ENCODE data around the gene RNF112.

RNF112 gene

DNA sequence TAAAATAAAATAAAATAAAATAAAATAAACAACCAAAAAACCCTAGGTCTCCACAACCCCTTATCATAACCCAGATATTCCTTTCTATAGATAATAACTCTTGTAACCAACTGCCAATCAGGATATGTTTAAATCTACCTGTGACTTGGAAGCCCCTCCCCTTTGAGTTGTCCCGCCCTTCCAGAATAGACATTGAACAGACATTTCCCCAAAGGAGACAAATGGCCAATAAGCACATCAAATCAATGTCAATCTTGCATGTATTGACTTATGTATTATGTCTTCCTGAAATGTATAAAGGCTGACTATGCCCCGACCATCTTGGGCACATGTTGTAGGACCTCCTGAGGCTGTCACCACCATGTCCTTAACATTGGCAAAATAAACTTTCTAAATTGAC lies 34.2 kb upstream of the RNF112 start:
- DNase-seq, result no peak

- DNase-seq, result peak; percentile 91
These were observed 33.2 kb upstream of the RNF112 start for GRCh38 chr17:19377602-19378415.

DNA sequence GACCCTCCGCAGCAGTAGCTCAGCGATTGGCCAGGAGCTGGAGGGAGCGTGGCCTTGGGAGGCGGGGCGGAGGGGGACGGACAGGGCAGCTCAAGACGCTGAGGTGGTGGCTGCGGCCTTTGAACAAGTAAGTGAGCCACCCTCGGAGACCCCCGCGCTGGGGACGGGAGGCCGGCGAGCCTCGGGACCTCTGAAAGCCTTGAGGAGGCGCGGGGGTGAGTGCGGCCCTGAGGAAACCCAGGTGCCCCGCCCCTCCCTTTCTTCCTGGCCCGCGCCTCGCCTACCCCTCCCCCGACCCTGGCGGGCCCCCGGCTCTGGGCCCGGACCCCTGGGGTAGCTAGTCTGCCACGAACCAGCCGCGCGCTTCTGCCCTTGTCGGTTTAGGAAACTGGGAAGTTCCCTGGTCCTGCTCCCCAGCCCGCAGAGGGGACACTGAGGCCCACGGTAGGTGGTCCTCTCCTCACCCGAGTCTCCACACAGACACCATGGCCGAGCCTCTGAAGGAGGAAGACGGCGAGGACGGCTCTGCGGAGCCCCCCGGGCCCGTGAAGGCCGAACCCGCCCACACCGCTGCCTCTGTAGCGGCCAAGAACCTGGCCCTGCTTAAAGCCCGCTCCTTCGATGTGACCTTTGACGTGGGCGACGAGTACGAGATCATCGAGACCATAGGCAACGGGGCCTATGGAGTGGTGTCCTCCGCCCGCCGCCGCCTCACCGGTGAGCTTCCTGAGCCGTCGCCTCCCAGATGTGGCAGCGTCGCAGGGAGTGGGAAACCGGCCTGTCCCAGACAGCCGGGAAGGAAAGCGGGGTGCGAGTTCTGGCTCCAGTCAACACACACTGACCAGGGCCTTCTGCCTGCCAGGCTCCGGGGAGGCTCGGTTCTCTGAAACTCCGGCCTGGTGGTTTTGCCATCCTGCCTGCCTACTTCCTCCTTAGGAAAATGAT lies 32.3 kb upstream of the RNF112 start, which contains the start of gene MAPK7:
MAPK7 (plus strand) TSS at position 83 of the 945 bp plus-strand sequence; CDS start at position 486, 403 bp downstream.
- no peak for DNase-seq

- no peak for DNase-seq
These were observed 31.5 kb upstream of the RNF112 start for GRCh38 chr17:19379361-19380065.

- DNase-seq, result no peak
These were observed 30.3 kb upstream of the RNF112 start for GRCh38 chr17:19380481-19381301.

GRCh38 chr17:19381361-19381740 lies 29.7 kb upstream of the RNF112 start:
- no peak for DNase-seq

- DNase-seq, result no peak
These were observed 29.1 kb upstream of the RNF112 start for GRCh38 chr17:19381741-19382444.

- DNase-seq, result no peak
These were observed 28.2 kb upstream of the RNF112 start for GRCh38 chr17:19382531-19383444.

GRCh38 chr17:19383681-19384470 lies 27.2 kb upstream of the RNF112 start:
- DNase-seq, result no peak

DNA sequence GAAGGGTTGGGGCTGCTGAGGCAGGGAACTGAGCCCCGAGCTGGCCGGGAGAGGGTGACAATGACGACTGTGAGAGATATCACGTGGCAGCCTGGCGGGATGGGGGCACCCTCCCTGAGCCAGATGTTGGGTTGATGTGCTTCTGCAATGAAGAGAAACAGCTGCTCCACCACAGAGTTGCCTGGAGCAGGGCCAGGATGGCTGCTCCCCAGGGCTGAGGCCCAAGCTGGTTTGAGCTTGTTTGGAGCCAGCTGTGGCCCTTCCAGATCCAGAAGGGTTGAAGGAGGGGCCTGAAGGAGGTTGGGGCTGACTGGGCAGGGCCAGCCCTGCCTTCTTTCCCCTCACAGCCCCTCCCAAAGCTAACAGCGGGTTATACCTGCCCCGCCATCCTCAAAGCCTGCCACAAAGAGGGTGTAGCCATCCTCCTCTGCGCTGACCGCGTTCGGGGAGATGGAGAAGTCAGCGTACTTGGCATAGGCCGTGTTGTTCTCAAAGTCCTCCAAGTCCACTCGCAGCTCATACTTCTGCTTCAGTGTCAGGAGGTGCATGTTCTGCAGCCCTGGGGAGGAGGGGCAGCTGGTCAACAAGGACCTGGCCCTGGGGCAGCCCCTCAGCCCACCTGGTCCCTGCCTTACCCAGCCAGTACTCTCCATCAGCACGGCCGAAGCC lies 26.2 kb upstream of the RNF112 start:
- no peak for DNase-seq

- DNase-seq, result no peak
These were observed 25.5 kb upstream of the RNF112 start for GRCh38 chr17:19385521-19385983.

GRCh38 chr17:19386051-19386929 lies 24.7 kb upstream of the RNF112 start:
- DNase-seq, result no peak

- no peak for DNase-seq
These were observed 23.8 kb upstream of the RNF112 start, which contains the start of gene MFAP4 for GRCh38 chr17:19386974-19387920. Gene MFAP4 (minus strand): TSS chr17:19387190. CDS start chr17:19387155, 35 bp downstream.

GRCh38 chr17:19387921-19388521 lies 23.0 kb upstream of the RNF112 start:
- DNase-seq, result no peak

- DNase-seq, result no peak
These were observed 21.9 kb upstream of the RNF112 start for GRCh38 chr17:19388791-19389785.

Data from stimulated activated CD4-positive, alpha-beta T cell treated with anti-CD3 and anti-CD28 coated beads, Interleukin-4, amount 100 ng/mL, for 1 hour (primary cell).